ENCODE measurements around the gene TMX2. TPM values are rescaled to one million over a fixed set of nuclear protein-coding genes. Genes with fewer than 3 reads are reported as not detected.

TMX2 gene
- total and polyA plus RNA-seq, 12 donors = 47.0 to 210 (median 91.9) TPM

DNA sequence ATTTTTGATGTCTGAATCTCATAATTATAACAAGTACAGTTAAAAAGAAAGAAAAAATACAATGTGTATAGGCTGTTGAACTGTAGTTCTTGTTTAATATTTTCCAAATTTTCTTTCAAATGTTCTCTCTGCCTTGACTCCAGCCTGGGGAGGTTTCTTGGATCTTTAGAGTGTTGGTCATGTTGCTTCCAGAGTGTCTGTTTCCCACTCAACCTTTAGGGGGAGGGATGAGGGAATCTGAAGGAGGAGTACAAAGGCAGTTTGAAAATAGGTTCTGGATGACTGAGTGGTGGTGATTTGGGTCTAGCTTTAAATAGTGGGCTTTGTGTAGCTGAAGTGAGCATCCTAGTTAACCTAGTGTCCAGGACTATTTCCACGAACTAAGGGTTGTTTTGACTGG lies 51.2 kb downstream of the TMX2 start:
- H3K4me3 ChIP-seq = peak overlapping the region in 2 of 4 donors; percentile 35 to 61
- intact Hi-C loops (cut with DNase I) = no loop called here
- peaks cover 29 to 43% of the 10 kb centered on the region in 2 donors for H3K4me1 ChIP-seq (replicated peaks in 1 of 2)
- no peak for TF ChIP-seq POLR2A (IDR thresholded peaks at IDR 0.05)
- TF ChIP-seq CTCF (IDR thresholded peaks at IDR 0.05) = peak in 5 of 6 experiments; percentile 15 to 42 (median 28)
- H3K9me3 ChIP-seq (replicated peaks in 1 of 3) = no peaks in the 10 kb centered on the region
- peak overlapping the region in 2 of 5 donors; percentile 21 to 89 for H3K27ac ChIP-seq
- no peaks in the 10 kb centered on the region for H3K27me3 ChIP-seq
- no peak for DNase-seq
- no peaks in the 10 kb centered on the region for H3K36me3 ChIP-seq (replicated peaks in 1 of 2)
- 0 to 18% (median 9%) methylated on average over 1 of the region's 1 CpG for WGBS, 4 donors

GRCh38 chr11:57764021-57764420 lies 51.6 kb downstream of the TMX2 start:
- peaks cover 33 to 45% of the 10 kb centered on the region in 2 donors for H3K4me1 ChIP-seq (replicated peaks in 1 of 2)
- intact Hi-C loops (cut with DNase I) = no loop called here

GRCh38 chr11:57764566-57764965 lies 52.2 kb downstream of the TMX2 start:
- intact Hi-C loops (cut with DNase I) = no loop called here
- TF ChIP-seq CTCF (IDR thresholded peaks at IDR 0.05) (no peak), POLR2A (IDR thresholded peaks at IDR 0.05) (no peak)

More at GRCh38 chr11:57764021-57764420, 51.6 kb downstream of the TMX2 start:
- Histone ChIP-seq H3K9me3 (replicated peaks in 1 of 3) (no peaks in the 10 kb centered on the region), H3K27ac (peak overlapping the region in 3 of 5 donors; percentile 21 to 89 (median 30)), H3K27me3 (no peaks in the 10 kb centered on the region), H3K36me3 (replicated peaks in 1 of 2) (no peaks in the 10 kb centered on the region), H3K4me3 (peak overlapping the region in 2 of 4 donors; percentile 35 to 61)
- no peak for DNase-seq
- WGBS, 4 donors = 32 to 50% (median 41%) methylated on average over 4 of the region's 4 CpGs
- TF ChIP-seq POLR2A (IDR thresholded peaks at IDR 0.05) (no peak), CTCF (IDR thresholded peaks at IDR 0.05) (no peak)

GRCh38 chr11:57764972-57765371 lies 52.6 kb downstream of the TMX2 start:
- Histone ChIP-seq H3K9me3 (replicated peaks in 1 of 3) (no peaks in the 10 kb centered on the region), H3K4me3 (peak overlapping the region in 1 of 4 donors; percentile 61), H3K27me3 (no peaks in the 10 kb centered on the region), H3K4me1 (replicated peaks in 1 of 2) (peaks cover 39 to 55% of the 10 kb centered on the region in 2 donors), H3K27ac (peak overlapping the region in 2 of 5 donors; percentile 9 to 30), H3K36me3 (replicated peaks in 1 of 2) (no peaks in the 10 kb centered on the region)
- WGBS, 4 donors = 15 to 32% (median 26%) methylated on average over 2 of the region's 2 CpGs
- intact Hi-C loops (cut with DNase I) = no loop called here
- TF ChIP-seq POLR2A (IDR thresholded peaks at IDR 0.05) = no peak
- TF ChIP-seq CTCF (IDR thresholded peaks at IDR 0.05) = no peak
- DNase-seq = no peak

More at GRCh38 chr11:57764566-57764965, 52.2 kb downstream of the TMX2 start:
- no peaks in the 10 kb centered on the region for H3K36me3 ChIP-seq (replicated peaks in 1 of 2)
- peak overlapping the region in 1 of 4 donors; percentile 61 for H3K4me3 ChIP-seq
- H3K4me1 ChIP-seq (replicated peaks in 1 of 2) = peaks cover 39 to 51% of the 10 kb centered on the region in 2 donors
- no peak for DNase-seq
- H3K9me3 ChIP-seq (replicated peaks in 1 of 3) = no peaks in the 10 kb centered on the region
- 20 to 32% (median 26%) methylated on average over 2 of the region's 2 CpGs for WGBS, 4 donors
- H3K27ac ChIP-seq = peak overlapping the region in 2 of 5 donors; percentile 9 to 30
- no peaks in the 10 kb centered on the region for H3K27me3 ChIP-seq

All from adrenal gland (tissue), 12 donors.